Measurements from ENCODE around the gene SYNDIG1L. TPM values are rescaled to one million over a fixed set of nuclear protein-coding genes. Genes with fewer than 3 reads are reported as not detected.

SYNDIG1L gene
- total and polyA plus RNA-seq, 2 of the 4 experiments (the other 2 are of a cell fraction): not detected

GRCh38 chr14:74442757-74443156, 16.7 kb upstream of the SYNDIG1L start:
- TF ChIP-seq POLR2A (IDR thresholded peaks at IDR 0.05; ENCODE audit: low read depth, low read length) (no peak), CTCF (conservative IDR thresholded peaks at IDR 0.05; ENCODE audit: low read depth, low read length) (no peak), CEBPB (IDR thresholded peaks at IDR 0.05; ENCODE audit: low read depth, low read length) (no peak), MAFK (IDR thresholded peaks at IDR 0.05; ENCODE audit: low read depth, low read length) (no peak), MXI1 (IDR thresholded peaks at IDR 0.05; ENCODE audit: borderline replicate concordance, low read depth, low read length) (no peak), SMC3 (IDR thresholded peaks at IDR 0.05; ENCODE audit: low read depth, low read length) (no peak), RFX5 (IDR thresholded peaks at IDR 0.05; ENCODE audit: low read depth, low read length) (no peak)
- TF ChIP-seq, protein P1, sequence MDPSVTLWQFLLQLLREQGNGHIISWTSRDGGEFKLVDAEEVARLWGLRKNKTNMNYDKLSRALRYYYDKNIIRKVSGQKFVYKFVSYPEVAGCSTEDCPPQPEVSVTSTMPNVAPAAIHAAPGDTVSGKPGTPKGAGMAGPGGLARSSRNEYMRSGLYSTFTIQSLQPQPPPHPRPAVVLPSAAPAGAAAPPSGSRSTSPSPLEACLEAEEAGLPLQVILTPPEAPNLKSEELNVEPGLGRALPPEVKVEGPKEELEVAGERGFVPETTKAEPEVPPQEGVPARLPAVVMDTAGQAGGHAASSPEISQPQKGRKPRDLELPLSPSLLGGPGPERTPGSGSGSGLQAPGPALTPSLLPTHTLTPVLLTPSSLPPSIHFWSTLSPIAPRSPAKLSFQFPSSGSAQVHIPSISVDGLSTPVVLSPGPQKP (IDR thresholded peaks at IDR 0.05; ENCODE audit: borderline replicate concordance, low read depth, low read length): no peak
- Histone ChIP-seq H4K8ac (ENCODE audit: low read depth in 2 of 2, low read length in 2 of 2) (no peak overlapping the region), H3K36me3 (ENCODE audit: control insufficient read depth, insufficient read depth, low read length) (no peaks in the 10 kb centered on the region), H2AK9ac (replicated peaks; ENCODE audit: low read depth, low read length, poor library complexity) (no peak overlapping the region), H3K4me2 (ENCODE audit: low read depth, low read length) (no peak overlapping the region), H3K9me3 (ENCODE audit: control insufficient read depth, insufficient read depth, low read length) (no peaks in the 10 kb centered on the region), H3K18ac (ENCODE audit: low read depth, low read length) (no peak overlapping the region), H4K91ac (ENCODE audit: insufficient read depth, low read depth, low read length) (no peak overlapping the region), H2BK5ac (ENCODE audit: low read depth, low read length, poor library complexity, severe bottlenecking) (no peak overlapping the region), H3K23ac (ENCODE audit: low read depth, low read length) (no peak overlapping the region), H3K4me3 (ENCODE audit: insufficient read depth, low read depth, low read length) (no peak overlapping the region), H3K9me1 (ENCODE audit: insufficient read depth, low read length) (no peaks in the 10 kb centered on the region), H3K27me3 (ENCODE audit: control insufficient read depth, insufficient read depth, low read length) (peaks cover 32% of the 10 kb centered on the region), H3K56ac (ENCODE audit: extremely low read depth, insufficient read depth, low read length) (no peak overlapping the region), H2AFZ (replicated peaks; ENCODE audit: low read length, poor library complexity) (no peak overlapping the region), H2BK15ac (ENCODE audit: low read depth, low read length) (no peak overlapping the region), H3K4ac (ENCODE audit: low read depth, low read length) (no peak overlapping the region), H2AK5ac (ENCODE audit: low read depth, low read length) (no peak overlapping the region), H3K14ac (replicated peaks; ENCODE audit: low read depth, low read length) (no peak overlapping the region), H3K9ac (ENCODE audit: low read depth, low read length) (no peak overlapping the region), H3K27ac (ENCODE audit: insufficient read depth, low read length) (no peak overlapping the region), H4K20me1 (ENCODE audit: insufficient read depth, low read length) (no peaks in the 10 kb centered on the region), H2BK120ac (ENCODE audit: low read depth, low read length) (no peak overlapping the region), H4K5ac (ENCODE audit: low read depth, low read length) (no peak overlapping the region), H2BK20ac (ENCODE audit: low read depth, low read length) (no peak overlapping the region), H3K4me1 (ENCODE audit: control insufficient read depth, insufficient read depth, low read length) (no peaks in the 10 kb centered on the region), H3K79me1 (ENCODE audit: low read depth in 1 of 2, low read length in 2 of 2) (no peaks in the 10 kb centered on the region)
- no TSS peak for BruUV-seq (replicated peaks)
- in situ Hi-C loops (cut with MboI; ENCODE audit: low sequenced_read_pairs): no loop called here
- dilution Hi-C loops (cut with HindIII; ENCODE audit: low sequenced_read_pairs, unreplicated experiment): no loop called here
- no peak for ATAC-seq (ENCODE audit: low read depth)
- intact Hi-C loops (cut with micrococcal nuclease): no loop called here
- no peak for DNase-seq
- ChIA-PET POLR2A (ENCODE audit: unreplicated experiment) (no interaction called here), CTCF (no interaction called here)
